GM18873 (cell line): ENCODE results near the gene ACOXL.

ENCODE experiments used
- ATAC-seq: cut with Tn5 transposase; IDR thresholded peaks from one replicate; pipeline ENCODE4 v1.9.1; 2021; ENCODE audit warnings: mild to moderate bottlenecking, moderate library complexity, moderate number of reproducible peaks; ENCODE audit not compliant: unreplicated experiment, low FRiP score

Gene ACOXL

DNA sequence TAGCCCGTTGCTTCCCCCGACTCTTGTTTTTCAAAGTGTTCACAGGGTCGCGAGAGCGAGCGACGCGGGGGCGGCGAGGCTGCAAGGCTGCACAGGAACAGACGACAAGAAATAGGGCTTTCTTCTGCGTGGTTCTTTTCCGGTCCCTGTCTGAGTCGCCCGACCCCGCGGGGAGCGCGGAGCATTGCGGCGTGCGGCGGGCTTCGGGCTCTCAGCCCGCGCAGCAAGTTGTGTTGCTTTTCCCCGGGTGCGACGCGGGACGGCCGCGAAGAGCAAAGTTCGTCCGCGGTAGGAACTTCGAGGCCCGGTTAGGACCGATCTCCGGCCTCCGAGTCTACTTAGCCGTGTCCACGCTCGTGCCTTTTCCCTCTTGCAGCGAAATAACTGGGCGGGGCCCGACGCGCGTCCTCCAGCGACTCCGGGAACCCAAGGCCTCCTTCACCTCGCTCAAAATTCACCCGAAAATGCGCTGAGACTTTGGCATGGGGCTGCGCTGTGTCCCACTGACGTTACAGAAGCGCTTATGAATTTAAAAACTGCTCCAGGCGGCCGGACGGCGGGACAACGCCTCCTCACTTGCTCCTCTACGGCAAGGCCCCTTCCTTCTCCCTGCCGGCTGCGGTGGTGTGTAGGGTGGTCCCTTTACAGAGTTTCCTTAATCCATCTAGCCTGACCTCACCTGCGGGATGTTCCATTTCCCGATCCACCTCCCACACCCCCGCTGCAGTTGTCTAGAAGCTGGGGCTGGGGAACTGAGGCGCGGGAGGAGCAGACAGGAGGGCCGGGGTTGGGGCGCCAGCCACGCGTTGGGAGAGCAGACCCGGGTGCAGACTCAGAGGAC is 386.8 kb downstream of the ACOXL start:
- ATAC-seq = no peak

- ATAC-seq = no peak
These were observed 387.5 kb downstream of the ACOXL start for GRCh38 chr2:111119822-111120252.

GRCh38 chr2:111120253-111121027 is 388.1 kb downstream of the ACOXL start, which contains the start of gene BCL2L11:
Gene BCL2L11, plus strand, starts transcription at chr2:111120914. Its CDS starts 2,832 bp downstream, at chr2:111123746.
- ATAC-seq = peak; percentile 44

- no peak for ATAC-seq
These were observed 388.9 kb downstream of the ACOXL start for GRCh38 chr2:111121028-111121827.

DNA sequence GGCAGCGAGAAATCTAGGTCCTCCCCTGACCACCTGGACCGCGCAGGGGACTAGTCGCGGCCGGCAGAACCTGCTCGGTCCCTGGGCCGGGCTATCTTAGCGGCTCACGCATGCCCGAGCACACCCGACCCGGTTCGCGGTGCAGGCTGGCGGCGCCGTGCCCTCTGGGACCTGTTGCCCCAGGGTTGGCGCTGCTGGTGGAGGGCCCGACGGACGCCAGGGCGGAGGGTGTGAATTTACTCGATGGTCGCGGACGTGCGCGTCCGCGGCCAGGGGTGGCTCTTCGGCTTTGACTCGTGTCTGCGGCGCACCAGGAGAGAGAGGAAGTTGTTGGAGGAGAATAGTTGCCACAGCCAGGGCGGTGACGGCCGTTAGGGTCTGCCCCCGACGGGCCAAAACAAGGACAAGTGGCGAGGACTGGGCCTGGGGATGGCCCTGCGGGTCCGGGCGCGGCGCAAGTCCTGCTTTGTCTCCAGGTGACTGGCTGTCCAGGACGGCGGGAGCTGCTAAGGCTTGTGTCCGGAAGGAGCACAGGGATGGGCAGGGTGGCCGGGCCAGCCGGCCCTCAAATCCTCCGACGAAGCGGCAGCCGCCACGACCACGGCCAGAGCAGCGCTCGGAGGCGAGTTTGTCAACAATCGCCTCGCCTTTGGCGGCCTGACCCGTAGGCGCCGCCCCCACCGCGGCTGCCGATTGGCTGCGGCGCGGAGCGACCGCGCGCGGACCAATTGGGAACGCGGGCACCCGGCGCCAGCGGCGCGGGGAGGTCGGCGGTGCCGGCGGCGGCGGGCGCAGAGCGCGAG is 389.7 kb downstream of the ACOXL start:
- ATAC-seq = peak; percentile 30

DNA sequence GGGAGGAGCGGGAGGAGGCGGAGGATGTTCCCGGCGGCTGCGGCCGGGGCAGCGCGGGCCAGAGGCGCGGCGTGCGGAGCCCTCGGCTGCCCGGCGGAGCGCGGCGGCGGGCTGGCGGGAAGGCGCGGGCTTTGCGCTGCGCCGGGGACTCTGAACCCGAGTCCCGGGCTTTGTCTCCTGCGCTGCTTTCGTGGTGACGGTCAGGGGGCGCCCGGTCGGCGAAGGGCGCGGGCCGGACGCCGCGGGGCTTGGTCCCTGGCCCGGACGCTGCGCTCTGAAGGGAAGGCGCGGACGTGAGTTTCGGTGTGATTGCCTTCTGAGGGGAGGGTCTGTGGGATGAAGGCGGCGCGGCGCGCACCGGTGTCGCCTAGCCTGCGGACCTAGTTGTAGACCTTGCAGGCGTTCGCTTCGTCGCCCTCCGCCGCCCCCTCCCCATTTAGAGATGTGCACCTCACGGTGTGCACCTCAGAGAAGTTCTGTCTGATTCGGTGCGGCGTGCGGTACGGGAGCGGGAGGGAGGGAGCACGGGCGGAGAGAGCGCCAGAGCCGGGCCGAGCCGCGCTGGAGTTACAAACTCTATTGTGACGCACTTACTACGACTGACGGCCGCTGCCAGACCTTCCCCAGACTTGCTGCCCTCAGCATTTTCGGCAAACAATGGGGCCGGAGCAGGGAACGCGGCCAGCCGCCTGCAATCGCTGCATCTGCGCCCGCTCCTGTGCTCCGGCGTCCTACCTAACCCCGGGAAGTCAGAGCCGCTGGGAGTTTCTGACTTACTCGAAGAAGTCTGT is 390.5 kb downstream of the ACOXL start:
- no peak for ATAC-seq

DNA sequence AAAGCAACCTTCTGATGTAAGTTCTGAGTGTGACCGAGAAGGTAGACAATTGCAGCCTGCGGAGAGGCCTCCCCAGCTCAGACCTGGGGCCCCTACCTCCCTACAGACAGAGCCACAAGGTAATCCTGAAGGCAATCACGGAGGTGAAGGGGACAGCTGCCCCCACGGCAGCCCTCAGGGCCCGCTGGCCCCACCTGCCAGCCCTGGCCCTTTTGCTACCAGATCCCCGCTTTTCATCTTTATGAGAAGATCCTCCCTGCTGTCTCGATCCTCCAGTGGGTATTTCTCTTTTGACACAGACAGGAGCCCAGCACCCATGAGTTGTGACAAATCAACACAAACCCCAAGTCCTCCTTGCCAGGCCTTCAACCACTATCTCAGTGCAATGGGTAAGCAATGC is 391.4 kb downstream of the ACOXL start:
- no peak for ATAC-seq

DNA sequence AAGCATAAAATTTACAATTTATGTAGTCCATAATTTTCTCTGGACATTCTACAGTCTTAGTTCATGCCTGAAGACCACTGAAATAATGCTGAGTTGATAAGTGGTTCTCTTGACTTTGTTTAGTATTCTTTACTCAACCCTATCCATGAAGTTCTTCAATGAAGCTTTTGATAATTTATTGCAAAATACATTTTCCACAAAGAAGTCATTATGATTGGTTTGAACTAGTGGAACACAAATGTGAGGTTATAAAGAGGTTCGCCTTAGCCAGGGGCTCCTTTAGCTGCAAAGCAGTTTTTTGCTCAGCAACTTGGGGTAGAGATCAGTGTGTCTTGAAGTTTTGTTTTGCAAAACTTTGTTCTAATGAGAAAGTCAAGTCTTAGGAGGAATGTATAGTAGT is 394.2 kb downstream of the ACOXL start:
- ATAC-seq = no peak

- no peak for ATAC-seq
These were observed 395.0 kb downstream of the ACOXL start for GRCh38 chr2:111127351-111127750.

DNA sequence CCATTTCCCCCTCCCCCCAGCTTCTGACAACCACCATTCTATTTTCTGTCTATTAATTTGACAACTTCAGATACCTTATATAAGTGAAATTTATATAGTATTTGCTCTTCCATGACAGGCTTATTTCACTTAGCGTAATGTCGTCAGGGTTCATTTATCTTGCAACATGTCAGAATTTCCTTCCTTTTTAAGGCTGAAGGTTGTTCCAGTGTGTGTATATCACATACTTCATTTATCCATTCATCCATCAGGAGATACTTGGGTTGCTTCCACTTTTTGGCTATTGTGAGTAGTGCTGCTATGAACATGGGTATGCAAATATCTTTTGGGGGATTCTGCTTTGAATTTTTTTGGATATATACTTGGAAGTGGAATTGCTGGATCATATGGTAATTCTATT is 395.7 kb downstream of the ACOXL start:
- no peak for ATAC-seq

DNA sequence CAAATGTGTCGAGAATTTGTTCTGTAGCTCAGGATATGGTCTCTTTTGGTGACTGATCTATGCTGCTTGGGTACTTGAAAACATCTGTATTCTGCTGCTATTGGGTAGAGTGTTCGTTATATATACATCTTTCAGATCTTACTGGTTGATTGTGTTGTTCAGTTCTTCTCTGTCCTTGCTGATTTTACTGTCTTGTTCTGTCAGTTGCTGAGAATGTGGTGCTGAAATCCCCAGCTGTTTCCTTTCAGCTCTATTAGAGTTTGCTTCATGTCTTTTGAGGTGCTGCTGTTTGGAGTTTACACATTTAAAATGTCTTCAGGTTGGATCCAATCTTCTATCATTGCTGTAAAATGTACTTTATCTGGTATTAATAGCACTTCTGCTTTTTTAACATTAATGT is 401.2 kb downstream of the ACOXL start:
- no peak for ATAC-seq

GRCh38 chr2:111134055-111134454 is 401.7 kb downstream of the ACOXL start:
- no peak for ATAC-seq

DNA sequence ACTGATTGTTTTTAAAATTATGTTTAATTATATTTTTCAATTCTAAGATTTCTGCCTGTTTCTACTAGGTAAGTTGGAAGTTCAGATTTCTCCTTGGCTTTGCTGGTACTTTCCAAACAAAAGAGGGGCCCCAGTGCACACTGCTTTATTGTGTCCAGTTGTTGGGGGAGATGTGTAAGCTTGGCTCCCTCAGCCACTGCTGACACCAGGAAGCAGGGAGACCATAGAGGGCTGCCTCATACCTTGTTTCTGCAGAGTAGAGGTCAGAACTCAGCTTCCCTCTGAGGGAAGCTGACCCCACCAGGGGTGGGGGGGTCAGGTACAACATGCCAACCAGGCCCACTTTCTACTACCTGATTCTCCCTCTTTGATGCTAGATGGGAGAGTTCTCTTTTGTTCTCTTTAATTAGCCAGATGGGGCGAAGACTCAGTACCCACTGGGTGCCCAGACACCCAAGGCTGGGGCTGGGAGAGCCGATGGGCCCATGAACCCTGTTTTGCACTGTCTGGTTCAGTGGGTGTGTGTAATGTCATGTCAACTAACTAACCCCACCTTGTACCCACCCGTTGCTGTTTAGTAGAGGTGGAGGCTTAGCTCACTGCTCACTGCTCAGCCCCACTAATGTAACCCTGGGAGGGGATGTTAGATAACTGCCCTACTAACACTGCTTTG is 403.0 kb downstream of the ACOXL start:
- no peak for ATAC-seq

DNA sequence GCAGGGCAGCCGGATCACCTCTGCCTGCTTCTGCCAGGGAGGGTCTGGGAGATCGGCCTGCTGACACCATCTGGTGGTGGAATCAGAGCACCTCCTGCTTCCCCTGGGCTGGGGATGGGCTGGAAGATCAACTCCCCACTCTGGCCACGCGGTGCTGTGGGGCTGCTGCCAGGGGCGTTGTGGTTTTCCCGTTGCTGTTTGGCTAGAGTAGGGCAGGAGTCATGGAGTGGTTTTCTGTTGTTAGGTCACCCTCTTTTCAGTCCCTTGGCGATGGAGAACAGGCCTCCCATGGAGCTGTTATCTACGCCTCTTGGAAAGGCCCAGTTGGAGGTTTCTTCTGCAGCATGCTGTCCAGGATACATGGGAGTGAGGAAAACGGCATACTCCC is 403.5 kb downstream of the ACOXL start:
- no peak for ATAC-seq

DNA sequence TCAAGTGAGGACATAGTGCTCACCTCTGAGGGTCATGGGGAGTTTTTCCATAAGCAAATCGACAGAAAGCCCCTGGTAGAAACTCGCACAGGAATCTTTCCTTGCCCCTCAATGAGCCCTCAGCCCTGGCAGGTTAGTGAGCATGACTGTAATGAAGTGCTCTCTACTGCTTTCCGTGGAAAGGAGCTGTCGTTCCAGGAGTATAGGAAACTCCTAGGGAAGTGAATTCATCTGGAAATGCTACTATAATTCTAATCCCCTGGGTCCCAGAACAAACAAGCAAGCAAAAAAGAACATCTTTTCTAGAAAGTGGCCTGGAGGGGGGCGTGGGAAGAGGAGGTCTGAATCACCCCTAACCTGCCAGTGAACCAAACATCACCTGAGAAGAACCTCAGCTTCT is 406.5 kb downstream of the ACOXL start:
- no peak for ATAC-seq

- no peak for ATAC-seq
These were observed 407.4 kb downstream of the ACOXL start for GRCh38 chr2:111139637-111140317.

- no peak for ATAC-seq
These were observed 408.4 kb downstream of the ACOXL start for GRCh38 chr2:111140815-111141214.

- ATAC-seq = no peak
These were observed 409.7 kb downstream of the ACOXL start for GRCh38 chr2:111142101-111142500.
